H1 (cell line): Measurements from ENCODE around the gene NBL1. TPM values are rescaled to one million over a fixed set of nuclear protein-coding genes. Genes with fewer than 3 reads are reported as not detected.

ENCODE experiments used
- GABPA ChIP-seq: IDR thresholded peaks from 2 replicates; pipeline ENCODE4 v1.6.1; 2011; ENCODE audit warnings: mild to moderate bottlenecking, low read length, moderate library complexity, borderline replicate concordance; ENCODE audit not compliant: insufficient read depth
- GTF2F1 ChIP-seq: IDR thresholded peaks from 2 replicates; pipeline ENCODE4 v1.6.1; 2012; ENCODE audit warnings: low read depth, low read length, improper control_type of control experiment, borderline replicate concordance
- POLR2A ChIP-seq, 2 experiments: IDR thresholded peaks; 1 replicate in 1 of 2; 2 replicates in 1 of 2; pipeline ENCODE4 v1.6.1; 2011; ENCODE audit warnings: low read depth in 2 of 2, low read length in 2 of 2, mild to moderate bottlenecking in 2 of 2; ENCODE audit errors: control extremely low read depth in 1 of 2
- POU5F1 ChIP-seq: IDR thresholded peaks from 2 replicates; pipeline ENCODE4 v1.6.1; 2011; ENCODE audit warnings: low read depth, mild to moderate bottlenecking, low read length, moderate library complexity
- RAD21 ChIP-seq, 2 experiments: IDR thresholded peaks in 1 of 2; conservative IDR thresholded peaks in 1 of 2; 2 replicates each; pipeline ENCODE4 v1.6.1; 2011; ENCODE audit warnings: low read depth in 2 of 2, low read length in 2 of 2, improper control_type of control experiment in 1 of 2, inconsistent platforms in 1 of 2, mild to moderate bottlenecking in 1 of 2, moderate library complexity in 1 of 2
- SP4 ChIP-seq: IDR thresholded peaks from 2 replicates; pipeline ENCODE4 v1.6.1; 2012; ENCODE audit warnings: low read length, inconsistent platforms
- polyA plus RNA-seq, 7 experiments: library from polyadenylated mRNA; depleted of rRNA in 3 of 7; stranded (reverse) in 5 of 7; unstranded in 2 of 7; fragments of >200 nt in 5 of 7; fragments of 200-250 nt in 2 of 7; gene quantifications; 1 replicate in 5 of 7; 2 replicates in 1 of 7; 4 replicates in 1 of 7; pipeline versions ENCODE4 v1.2.1 to v1.2.3, GENCODE V29; 2011 to 2013; ENCODE audit warnings: missing spikeins in 2 of 7, mixed read lengths in 2 of 7
- total RNA-seq: library from RNA; stranded (reverse); fragmentation: NEBNext Ultra II Directional; extraction: Animal tissue kit (Norgen Biotek cat#: 25700); gene quantifications from 2 replicates; pipeline ENCODE4 v1.2.1, GENCODE V29; 2021

NBL1 gene
- total and polyA plus RNA-seq, 2 of the 8 experiments (the other 6 are each of a cell fraction or from before 2014, with no cell fraction given), result 8.7 to 9.7 TPM

- no peak for TF ChIP-seq RAD21 (IDR thresholded peaks at IDR 0.05 in 1 of 2, conservative IDR thresholded peaks at IDR 0.05 in 1 of 2; ENCODE audit: low read depth in 2 of 2, low read length in 2 of 2)
- no peak for TF ChIP-seq SP4
- no peak for TF ChIP-seq GABPA
- TF ChIP-seq POU5F1, result no peak
- TF ChIP-seq POLR2A (IDR thresholded peaks at IDR 0.05; ENCODE audit: control extremely low read depth in 1 of 2, low read depth in 2 of 2, low read length in 2 of 2), result no peak
- TF ChIP-seq GTF2F1, result no peak
These were observed 11.0 kb downstream of the NBL1 start (continued) for GRCh38 chr1:19654886-19655717.
